PC-9 (cell line): ENCODE results near the gene SLC25A51.

Source experiments
- CTCF ChIP-seq: fragments of 200-600 bp; sonication (generic); conservative IDR thresholded peaks from 2 replicates; pipeline ENCODE4 v1.6.1; 2017; ENCODE audit warnings: mixed run types, antibody characterized with exemption, mild to moderate bottlenecking, moderate library complexity
- EZH2 ChIP-seq: fragments of 200-600 bp; sonication (generic); IDR thresholded peaks from 2 replicates; pipeline ENCODE4 v1.8.0; 2017; ENCODE audit warnings: antibody characterized with exemption, low read depth

GRCh38 chr9:37922363-37923117 lies 18.6 kb upstream of the SLC25A51 start:
- no peak for TF ChIP-seq CTCF
- TF ChIP-seq EZH2, result no peak
